ENCODE results near the gene COG2. TPM values are rescaled to one million over a fixed set of nuclear protein-coding genes. Genes with fewer than 3 reads are reported as not detected.
"Not testable (repeated sequence)": the region's sequence is repeated elsewhere in the genome, so short reads cannot be mapped to it uniquely, and the experiment has no call there.

The COG2 gene
- total RNA-seq, 1 experiment from 2014 or later: 35.4 TPM

GRCh38 chr1:230690101-230690500 lies 47.8 kb downstream of the COG2 start:
- DNase-seq (ENCODE audit: low read depth, low spot score): no peak
- in situ Hi-C loops (cut with HindIII; ENCODE audit: low pct_unique_long_range_greater_than_20kb, low sequenced_read_pairs): no loop called here

- in situ Hi-C loops (cut with HindIII; ENCODE audit: low pct_unique_long_range_greater_than_20kb, low sequenced_read_pairs): no loop called here
- no peak for DNase-seq (ENCODE audit: low read depth, low spot score)
Observed at GRCh38 chr1:230691615-230692014, 49.3 kb downstream of the COG2 start.

DNA sequence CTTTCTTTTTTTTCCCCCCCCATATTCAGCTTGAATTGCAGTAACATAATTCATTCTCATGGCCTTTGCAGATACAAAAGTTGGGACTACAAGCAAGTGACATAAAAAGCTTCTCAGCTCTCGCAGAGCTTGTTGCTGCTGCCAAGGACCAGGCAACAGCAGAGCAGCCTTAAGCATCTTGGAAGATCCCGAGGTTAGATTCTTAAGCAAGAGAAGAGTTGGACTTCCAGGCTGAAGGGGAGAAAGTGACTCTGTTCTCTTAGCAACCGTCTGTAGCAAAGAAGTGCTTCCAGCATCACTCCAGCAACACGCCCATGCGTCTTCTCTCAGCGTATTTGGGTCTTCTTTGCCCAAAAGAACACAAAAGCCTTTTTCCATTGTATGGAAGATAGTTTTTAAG lies 50.9 kb downstream of the COG2 start:
- in situ Hi-C loops (cut with HindIII; ENCODE audit: low pct_unique_long_range_greater_than_20kb, low sequenced_read_pairs): no loop called here
- DNase-seq (ENCODE audit: low read depth, low spot score): no peak

DNA sequence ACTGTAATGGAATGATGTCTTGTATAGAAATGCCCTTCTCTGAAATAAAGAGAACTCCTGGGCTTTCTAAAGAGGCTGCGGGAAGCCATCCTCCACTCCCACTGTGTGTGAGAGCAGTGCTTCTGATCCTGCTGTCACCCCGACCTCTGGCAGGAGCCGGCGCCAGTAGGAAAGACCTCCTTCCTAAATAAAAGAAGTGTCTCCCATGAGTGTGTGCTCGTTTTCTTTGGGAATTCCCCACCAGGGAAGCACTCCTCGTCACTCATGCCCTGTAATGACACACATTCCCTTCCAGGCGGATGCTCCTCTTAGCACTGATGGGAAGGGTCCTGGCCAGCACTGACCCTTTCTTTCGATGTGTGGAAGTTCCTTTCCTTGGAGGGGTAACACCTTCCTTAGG lies 51.5 kb downstream of the COG2 start:
- in situ Hi-C loops (cut with HindIII; ENCODE audit: low pct_unique_long_range_greater_than_20kb, low sequenced_read_pairs): no loop called here
- no peak for DNase-seq (ENCODE audit: low read depth, low spot score)

DNA sequence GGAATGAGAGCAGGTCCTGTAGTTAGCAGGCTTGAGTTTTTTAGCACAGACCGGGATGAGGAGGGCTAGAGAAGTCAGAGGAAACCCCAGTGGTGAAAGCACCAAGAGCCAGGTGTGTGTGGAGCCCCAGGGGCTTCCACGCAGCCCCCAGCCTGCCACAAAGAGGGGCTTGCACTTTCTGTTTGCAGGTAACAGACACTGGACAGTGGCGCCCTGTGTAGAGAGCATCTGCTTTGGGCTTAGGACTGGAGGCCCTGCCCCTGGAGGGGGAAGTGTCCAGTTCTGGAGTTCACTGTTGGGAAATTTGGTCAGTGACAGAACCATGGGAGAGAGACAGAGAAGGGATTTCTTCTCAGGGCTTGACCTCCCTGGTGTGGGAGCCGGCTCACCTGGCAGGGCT lies 52.2 kb downstream of the COG2 start:
- DNase-seq (ENCODE audit: low read depth, low spot score): no peak
- in situ Hi-C loops (cut with HindIII; ENCODE audit: low pct_unique_long_range_greater_than_20kb, low sequenced_read_pairs): no loop called here

GRCh38 chr1:230694991-230695390 lies 52.7 kb downstream of the COG2 start:
- in situ Hi-C loops (cut with HindIII; ENCODE audit: low pct_unique_long_range_greater_than_20kb, low sequenced_read_pairs): no loop called here
- DNase-seq (ENCODE audit: low read depth, low spot score): no peak

DNA sequence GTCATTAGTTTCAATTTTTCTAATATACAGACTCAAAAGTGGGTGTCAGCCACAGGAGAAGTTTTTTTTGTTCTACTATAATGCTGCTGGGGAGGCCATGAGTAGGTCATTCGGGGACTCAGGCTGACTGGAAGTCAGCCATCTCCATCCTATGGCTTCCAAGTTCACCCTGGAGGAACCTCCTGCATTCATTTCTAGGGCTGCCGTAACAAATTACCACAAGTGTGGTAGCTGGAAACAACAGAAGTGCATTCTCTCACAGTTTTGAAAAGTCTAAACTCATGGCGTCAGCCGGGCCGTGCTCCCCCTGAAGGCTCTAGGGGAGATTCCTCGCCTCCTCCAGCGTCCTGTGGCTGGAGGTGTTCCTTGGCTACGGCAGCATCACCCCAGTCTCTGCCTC lies 53.9 kb downstream of the COG2 start:
- no peak for DNase-seq (ENCODE audit: low read depth, low spot score)
- in situ Hi-C loops (cut with HindIII; ENCODE audit: low pct_unique_long_range_greater_than_20kb, low sequenced_read_pairs): no loop called here

- DNase-seq (ENCODE audit: low read depth, low spot score): no peak
- in situ Hi-C loops (cut with HindIII; ENCODE audit: low pct_unique_long_range_greater_than_20kb, low sequenced_read_pairs): no loop called here
Observed at GRCh38 chr1:230696722-230697437, 54.6 kb downstream of the COG2 start.

DNA sequence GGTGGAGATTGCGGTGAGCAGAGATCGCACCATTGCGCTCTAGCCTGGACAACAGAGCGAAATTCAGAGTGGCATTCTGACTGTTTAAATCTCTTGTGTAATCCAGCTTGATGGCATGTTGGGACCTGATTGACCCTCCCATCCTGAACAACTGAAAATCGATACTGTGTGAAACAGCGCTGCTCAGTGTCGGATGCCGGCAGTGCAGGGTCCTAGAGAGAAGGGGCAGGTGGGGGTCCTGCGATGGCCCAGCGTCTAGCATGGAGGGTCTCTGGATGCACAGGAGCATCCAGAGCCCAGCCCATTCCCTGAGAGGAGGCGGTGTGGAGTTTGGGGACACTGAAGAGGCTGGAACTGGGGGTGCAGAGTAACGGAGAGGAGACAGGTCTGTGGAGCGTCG lies 55.8 kb downstream of the COG2 start:
- in situ Hi-C loops (cut with HindIII; ENCODE audit: low pct_unique_long_range_greater_than_20kb, low sequenced_read_pairs): no loop called here

GRCh38 chr1:230698964-230699363 lies 56.7 kb downstream of the COG2 start:
- in situ Hi-C loops (cut with HindIII; ENCODE audit: low pct_unique_long_range_greater_than_20kb, low sequenced_read_pairs); DNase-seq (ENCODE audit: low read depth, low spot score): not testable (repeated sequence)

More for the DNA sequence above, 55.8 kb downstream of the COG2 start:
- no peak for DNase-seq (ENCODE audit: low read depth, low spot score)

GRCh38 chr1:230699716-230700115 lies 57.4 kb downstream of the COG2 start:
- in situ Hi-C loops (cut with HindIII; ENCODE audit: low pct_unique_long_range_greater_than_20kb, low sequenced_read_pairs): no loop called here
- no peak for DNase-seq (ENCODE audit: low read depth, low spot score)

DNA sequence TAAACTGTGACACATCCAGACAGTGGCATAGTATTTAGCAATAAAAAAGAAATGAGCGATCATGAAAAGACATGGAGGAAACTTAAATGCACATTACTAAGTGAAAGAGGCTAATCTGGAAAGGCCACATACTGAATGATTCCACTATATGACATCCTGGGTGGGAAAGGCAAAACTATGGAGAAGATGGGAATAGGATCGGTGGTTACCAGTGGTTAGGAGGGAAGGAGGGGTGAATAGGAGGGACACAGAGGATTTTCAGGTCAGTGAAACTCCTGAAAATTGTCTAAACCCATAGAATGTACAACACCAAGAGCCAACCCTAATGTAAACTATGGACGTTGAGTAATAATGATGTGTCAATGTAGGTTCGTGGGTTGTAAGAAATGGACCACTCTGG lies 57.9 kb downstream of the COG2 start:
- DNase-seq (ENCODE audit: low read depth, low spot score): no peak
- in situ Hi-C loops (cut with HindIII; ENCODE audit: low pct_unique_long_range_greater_than_20kb, low sequenced_read_pairs): no loop called here

GRCh38 chr1:230701434-230701833 lies 59.2 kb downstream of the COG2 start:
- in situ Hi-C loops (cut with HindIII; ENCODE audit: low pct_unique_long_range_greater_than_20kb, low sequenced_read_pairs): no loop called here
- no peak for DNase-seq (ENCODE audit: low read depth, low spot score)

- no peak for DNase-seq (ENCODE audit: low read depth, low spot score)
- in situ Hi-C loops (cut with HindIII; ENCODE audit: low pct_unique_long_range_greater_than_20kb, low sequenced_read_pairs): no loop called here
Observed at GRCh38 chr1:230701895-230702768, 59.9 kb downstream of the COG2 start.

DNA sequence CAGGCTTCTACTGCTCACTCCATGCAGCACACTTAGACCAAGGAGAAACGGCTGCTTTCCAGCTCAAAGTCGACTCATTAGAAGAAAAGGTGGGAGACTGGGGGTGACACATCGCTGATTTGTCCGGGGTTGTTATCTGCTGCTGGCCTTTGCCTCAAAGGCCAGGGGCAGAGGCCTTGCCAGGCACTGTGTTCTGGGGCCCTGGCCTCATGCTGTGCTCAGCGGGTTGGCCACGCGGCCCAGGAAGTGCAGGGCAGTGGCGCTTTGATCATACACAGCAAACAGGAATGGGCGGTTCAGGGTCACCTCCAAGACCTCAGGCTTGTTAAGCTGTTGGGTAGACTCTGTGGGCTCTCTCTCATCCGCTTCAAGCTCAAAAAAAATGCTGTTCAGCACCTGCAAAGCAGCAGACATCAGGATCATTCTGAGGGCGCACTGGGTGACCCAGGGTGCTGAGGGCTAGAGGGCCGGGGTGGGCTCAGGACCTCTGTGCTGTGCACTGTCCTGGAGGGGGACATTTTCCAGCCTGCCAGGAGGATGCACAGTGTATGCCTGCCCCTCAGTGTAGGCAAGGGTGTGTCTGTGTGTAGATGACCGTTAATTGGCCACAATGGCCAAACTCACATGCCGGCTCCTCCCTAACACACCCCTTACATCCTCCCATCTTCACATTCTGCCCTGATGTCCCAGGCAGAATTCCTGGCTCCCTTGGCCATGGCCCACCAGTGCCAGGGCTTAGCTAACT lies 60.8 kb downstream of the COG2 start:
- no peak for DNase-seq (ENCODE audit: low read depth, low spot score)
- in situ Hi-C loops (cut with HindIII; ENCODE audit: low pct_unique_long_range_greater_than_20kb, low sequenced_read_pairs): no loop called here

DNA sequence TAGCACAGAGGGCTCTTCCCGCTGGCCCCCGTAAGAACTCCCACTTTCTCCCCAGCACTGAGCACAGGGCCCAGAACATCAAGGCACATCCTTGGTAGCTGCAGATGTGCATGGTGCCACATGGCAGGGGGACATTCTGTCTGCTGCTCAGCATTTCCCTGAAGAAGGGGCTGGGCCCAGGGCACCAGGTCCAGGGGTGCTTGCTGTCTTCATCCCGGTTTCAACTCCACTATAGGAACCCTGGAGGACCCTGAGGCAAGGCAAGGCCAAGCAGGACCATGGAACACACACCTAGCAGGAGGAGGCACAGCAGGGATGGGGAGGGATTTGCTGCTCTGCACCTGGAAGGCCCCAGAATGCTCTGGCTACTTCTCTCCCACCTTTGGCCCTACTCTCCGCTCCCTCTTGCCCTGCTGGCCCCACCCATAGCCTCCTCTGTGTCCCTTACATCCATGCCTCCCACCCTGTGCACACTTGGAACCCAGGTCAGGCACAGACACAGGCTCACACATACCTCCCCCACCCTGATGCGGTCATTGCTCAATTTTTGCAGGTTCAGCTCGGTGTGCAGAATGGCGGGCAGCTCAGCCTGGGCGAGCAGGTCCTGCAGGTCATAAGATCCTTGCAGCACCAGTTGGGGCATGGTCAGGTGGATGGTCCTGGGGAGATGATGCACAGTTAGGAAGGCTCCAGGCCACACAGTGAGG lies 61.6 kb downstream of the COG2 start:
- no peak for DNase-seq (ENCODE audit: low read depth, low spot score)
- in situ Hi-C loops (cut with HindIII; ENCODE audit: low pct_unique_long_range_greater_than_20kb, low sequenced_read_pairs): no loop called here

GRCh38 chr1:230704830-230705229 lies 62.5 kb downstream of the COG2 start:
- in situ Hi-C loops (cut with HindIII; ENCODE audit: low pct_unique_long_range_greater_than_20kb, low sequenced_read_pairs): no loop called here
- no peak for DNase-seq (ENCODE audit: low read depth, low spot score)

All from SK-MEL-5 (cell line).